ENCODE measurements around the gene DBH. TPM values are rescaled to one million over a fixed set of nuclear protein-coding genes. Genes with fewer than 3 reads are reported as not detected.

DBH gene
- total and polyA plus RNA-seq, 10 of the 15 experiments (the other 5 are each of a cell fraction or from before 2014, with no cell fraction given) = not detected

GRCh38 chr9:133693703-133694529 is 57.8 kb downstream of the DBH start:
- SMC1A ChIA-PET (ENCODE audit: uncharacterized antibody, unreplicated experiment) = no interaction called here
- H3K79me2 ChIP-seq (ENCODE audit: control insufficient read depth, insufficient read depth, low read length) = no peaks in the 10 kb centered on the region
- H4K20me1 ChIP-seq (ENCODE audit: control insufficient read depth, insufficient read depth) = no peaks in the 10 kb centered on the region
- no peak overlapping the region for H2AFZ ChIP-seq (ENCODE audit: control insufficient read depth, low read depth, low read length)
- no peaks in the 10 kb centered on the region for H3K4me1 ChIP-seq (ENCODE audit: control insufficient read depth, insufficient read depth, low read length)
- no peaks in the 10 kb centered on the region for H3K36me3 ChIP-seq (ENCODE audit: control insufficient read depth in 2 of 2, insufficient read depth in 2 of 2, low read length in 1 of 2)
- WGBS (ENCODE audit: insufficient coverage, insufficient replicate concordance, low lambda C conversion rate, missing lambda C conversion rate) = 49% methylated on average over 30 of the region's 32 CpGs
- in situ Hi-C loops (cut with MboI) = no loop called here
- H3K9ac ChIP-seq (ENCODE audit: control insufficient read depth, insufficient read depth, low read length) = no peak overlapping the region
- POLR2A ChIA-PET = no interaction called here
- RAD21 ChIA-PET (ENCODE audit: unreplicated experiment) = no interaction called here
- CTCF ChIA-PET = no interaction called here
- H3K4me3 ChIP-seq = no peak overlapping the region
- intact Hi-C loops (cut with micrococcal nuclease; ENCODE audit: unreplicated experiment) = no loop called here
- H3K27ac ChIP-seq (ENCODE audit: control insufficient read depth, insufficient read depth) = no peak overlapping the region
- no TSS peak for BruUV-seq (replicated peaks)
- H3K9me3 ChIP-seq (replicated peaks; ENCODE audit: control insufficient read depth, insufficient read depth, low read length) = no peaks in the 10 kb centered on the region
- no peaks in the 10 kb centered on the region for H3K27me3 ChIP-seq (replicated peaks in 1 of 2; ENCODE audit: control insufficient read depth in 2 of 2, insufficient read depth in 2 of 2, low read length in 1 of 2)
- H3K4me2 ChIP-seq (ENCODE audit: control insufficient read depth, insufficient read depth) = no peak overlapping the region
- no peak for FAIRE-seq
- no peak for DNase-seq (ENCODE audit: low read depth, low spot score)
- ATAC-seq = no peak
- no peak for TF ChIP-seq NR2C1 (IDR thresholded peaks at IDR 0.05)
- TF ChIP-seq RUNX3 (IDR thresholded peaks at IDR 0.05; ENCODE audit: low read length) = no peak
- no peak for TF ChIP-seq NKRF (conservative IDR thresholded peaks at IDR 0.05)
- TF ChIP-seq DPF2 (IDR thresholded peaks at IDR 0.05) = no peak
- TF ChIP-seq, protein P1, sequence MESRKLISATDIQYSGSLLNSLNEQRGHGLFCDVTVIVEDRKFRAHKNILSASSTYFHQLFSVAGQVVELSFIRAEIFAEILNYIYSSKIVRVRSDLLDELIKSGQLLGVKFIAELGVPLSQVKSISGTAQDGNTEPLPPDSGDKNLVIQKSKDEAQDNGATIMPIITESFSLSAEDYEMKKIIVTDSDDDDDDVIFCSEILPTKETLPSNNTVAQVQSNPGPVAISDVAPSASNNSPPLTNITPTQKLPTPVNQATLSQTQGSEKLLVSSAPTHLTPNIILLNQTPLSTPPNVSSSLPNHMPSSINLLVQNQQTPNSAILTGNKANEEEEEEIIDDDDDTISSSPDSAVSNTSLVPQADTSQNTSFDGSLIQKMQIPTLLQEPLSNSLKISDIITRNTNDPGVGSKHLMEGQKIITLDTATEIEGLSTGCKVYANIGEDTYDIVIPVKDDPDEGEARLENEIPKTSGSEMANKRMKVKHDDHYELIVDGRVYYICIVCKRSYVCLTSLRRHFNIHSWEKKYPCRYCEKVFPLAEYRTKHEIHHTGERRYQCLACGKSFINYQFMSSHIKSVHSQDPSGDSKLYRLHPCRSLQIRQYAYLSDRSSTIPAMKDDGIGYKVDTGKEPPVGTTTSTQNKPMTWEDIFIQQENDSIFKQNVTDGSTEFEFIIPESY (IDR thresholded peaks at IDR 0.05) = no peak
- TF ChIP-seq TCF12 (IDR thresholded peaks at IDR 0.05; ENCODE audit: low read depth, low read length) = no peak
- TF ChIP-seq, protein P2, sequence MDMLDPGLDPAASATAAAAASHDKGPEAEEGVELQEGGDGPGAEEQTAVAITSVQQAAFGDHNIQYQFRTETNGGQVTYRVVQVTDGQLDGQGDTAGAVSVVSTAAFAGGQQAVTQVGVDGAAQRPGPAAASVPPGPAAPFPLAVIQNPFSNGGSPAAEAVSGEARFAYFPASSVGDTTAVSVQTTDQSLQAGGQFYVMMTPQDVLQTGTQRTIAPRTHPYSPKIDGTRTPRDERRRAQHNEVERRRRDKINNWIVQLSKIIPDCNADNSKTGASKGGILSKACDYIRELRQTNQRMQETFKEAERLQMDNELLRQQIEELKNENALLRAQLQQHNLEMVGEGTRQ (IDR thresholded peaks at IDR 0.05; ENCODE audit: borderline replicate concordance, low read depth, low read length) = no peak
- no peak for TF ChIP-seq SREBF1 (IDR thresholded peaks at IDR 0.05; ENCODE audit: low read length)
- TF ChIP-seq MTA2 (IDR thresholded peaks at IDR 0.05; ENCODE audit: low read depth) = no peak
- no peak for TF ChIP-seq EED (IDR thresholded peaks at IDR 0.05; ENCODE audit: low read depth)
- no peak for TF ChIP-seq ETV6 (conservative IDR thresholded peaks at IDR 0.05 in 1 of 2, IDR thresholded peaks at IDR 0.05 in 1 of 2; ENCODE audit: borderline replicate concordance in 1 of 2, low read depth in 1 of 2)
- TF ChIP-seq, protein P3, sequence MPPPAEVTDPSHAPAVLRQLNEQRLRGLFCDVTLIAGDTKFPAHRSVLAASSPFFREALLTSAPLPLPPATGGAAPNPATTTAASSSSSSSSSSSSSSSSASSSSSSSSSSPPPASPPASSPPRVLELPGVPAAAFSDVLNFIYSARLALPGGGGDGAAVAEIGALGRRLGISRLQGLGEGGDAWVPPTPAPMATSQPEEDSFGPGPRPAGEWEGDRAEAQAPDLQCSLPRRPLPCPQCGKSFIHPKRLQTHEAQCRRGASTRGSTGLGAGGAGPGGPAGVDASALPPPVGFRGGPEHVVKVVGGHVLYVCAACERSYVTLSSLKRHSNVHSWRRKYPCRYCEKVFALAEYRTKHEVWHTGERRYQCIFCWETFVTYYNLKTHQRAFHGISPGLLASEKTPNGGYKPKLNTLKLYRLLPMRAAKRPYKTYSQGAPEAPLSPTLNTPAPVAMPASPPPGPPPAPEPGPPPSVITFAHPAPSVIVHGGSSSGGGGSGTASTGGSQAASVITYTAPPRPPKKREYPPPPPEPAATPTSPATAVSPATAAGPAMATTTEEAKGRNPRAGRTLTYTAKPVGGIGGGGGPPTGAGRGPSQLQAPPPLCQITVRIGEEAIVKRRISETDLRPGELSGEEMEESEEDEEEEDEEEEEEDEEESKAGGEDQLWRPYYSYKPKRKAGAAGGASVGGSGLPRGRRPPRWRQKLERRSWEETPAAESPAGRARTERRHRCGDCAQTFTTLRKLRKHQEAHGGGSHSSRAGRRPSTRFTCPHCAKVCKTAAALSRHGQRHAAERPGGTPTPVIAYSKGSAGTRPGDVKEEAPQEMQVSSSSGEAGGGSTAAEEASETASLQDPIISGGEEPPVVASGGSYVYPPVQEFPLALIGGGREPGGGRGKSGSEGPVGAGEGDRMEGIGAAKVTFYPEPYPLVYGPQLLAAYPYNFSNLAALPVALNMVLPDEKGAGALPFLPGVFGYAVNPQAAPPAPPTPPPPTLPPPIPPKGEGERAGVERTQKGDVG (CRISPR knock-in tag; IDR thresholded peaks at IDR 0.05) = no peak
- no peak for TF ChIP-seq CHD4 (IDR thresholded peaks at IDR 0.05)
- TF ChIP-seq BCL3 (IDR thresholded peaks at IDR 0.05; ENCODE audit: borderline replicate concordance, insufficient read depth, low read depth, low read length, poor library complexity, severe bottlenecking) = no peak
